Activated naive CD8-positive, alpha-beta T cell treated with anti-CD3 and anti-CD28 coated beads, Interleukin-2, amount 10 ng/mL, durations not matched to agents 7 days and 5 days (primary cell): ENCODE measurements around the gene WDR93. TPM values are rescaled to one million over a fixed set of nuclear protein-coding genes. Genes with fewer than 3 reads are reported as not detected.
A peak's percentile ranks its signal among the peaks of the same experiment; 100 is the strongest.

Experiments
- ATAC-seq: fragments of 150-1000 bp; cut with Tn5 transposase; one replicate; pipeline ENCODE4 v1.10.0; 2021; ENCODE audit warnings: low read depth, moderate library complexity
- POLR2A ChIA-PET: fragments of 350-600 bp; sonication (Branson Sonifier 250); formaldehyde crosslinking; loops from one replicate; lab custom pipeline; 2021; ENCODE audit warnings: antibody characterized with exemption; lab: Charles Lee
- DNase-seq: peaks from one replicate; pipeline ENCODE4 v3.0.0; 2021
- H3K27ac Mint-ChIP-seq: one replicate; pipeline ENCODE4 v1.8.0; 2022; ENCODE audit warnings: mild to moderate bottlenecking, mixed read lengths
- H3K27me3 Mint-ChIP-seq: one replicate; pipeline ENCODE4 v1.8.0; 2022; ENCODE audit warnings: mild to moderate bottlenecking, moderate library complexity, mixed read lengths
- H3K36me3 Mint-ChIP-seq: one replicate; pipeline ENCODE4 v1.8.0; 2021; ENCODE audit warnings: mild to moderate bottlenecking, mixed read lengths
- H3K4me1 Mint-ChIP-seq: one replicate; pipeline ENCODE4 v1.8.0; 2021; ENCODE audit warnings: mixed read lengths
- H3K4me3 Mint-ChIP-seq: one replicate; pipeline ENCODE4 v1.8.0; 2022; ENCODE audit warnings: mild to moderate bottlenecking, moderate library complexity, mixed read lengths
- H3K9me3 Mint-ChIP-seq: one replicate; pipeline ENCODE4 v1.8.0; 2021; ENCODE audit warnings: mixed read lengths
- total RNA-seq, 2 experiments: library from RNA; stranded (reverse); gene quantifications; one replicate each; pipeline ENCODE4 v1.2.3, GENCODE V29; 2021

Gene WDR93
- total RNA-seq, 2 experiments from 2014 or later: not detected

DNA sequence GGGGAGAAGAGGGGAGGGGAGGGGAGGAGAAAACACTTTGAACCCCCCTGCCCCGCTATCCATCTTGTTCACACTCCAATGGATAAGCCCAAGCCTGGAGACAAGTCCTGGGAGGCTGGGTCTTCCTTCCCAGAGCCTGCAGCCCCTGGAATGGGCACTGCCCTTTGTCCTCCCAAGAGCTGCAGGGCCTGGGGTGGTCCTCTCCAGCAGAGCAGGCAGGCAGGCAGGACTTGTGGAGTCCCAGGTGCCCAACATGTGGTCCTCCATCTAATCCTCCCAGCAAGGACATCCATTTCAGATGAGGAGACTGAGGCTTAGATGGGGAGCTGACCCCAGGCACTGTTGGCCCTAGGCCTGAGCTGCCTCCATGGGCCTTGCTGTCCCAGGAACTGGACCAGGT is 75.1 kb downstream of the WDR93 start:
- DNase-seq: no peak
- no peaks in the 10 kb centered on the region for H3K36me3 Mint-ChIP-seq
- no peak overlapping the region for H3K27ac Mint-ChIP-seq
- peaks cover 4% of the 10 kb centered on the region for H3K4me1 Mint-ChIP-seq
- no peaks in the 10 kb centered on the region for H3K9me3 Mint-ChIP-seq
- ATAC-seq: no peak
- POLR2A ChIA-PET: no interaction called here
- H3K4me3 Mint-ChIP-seq: no peak overlapping the region
- no peaks in the 10 kb centered on the region for H3K27me3 Mint-ChIP-seq

DNA sequence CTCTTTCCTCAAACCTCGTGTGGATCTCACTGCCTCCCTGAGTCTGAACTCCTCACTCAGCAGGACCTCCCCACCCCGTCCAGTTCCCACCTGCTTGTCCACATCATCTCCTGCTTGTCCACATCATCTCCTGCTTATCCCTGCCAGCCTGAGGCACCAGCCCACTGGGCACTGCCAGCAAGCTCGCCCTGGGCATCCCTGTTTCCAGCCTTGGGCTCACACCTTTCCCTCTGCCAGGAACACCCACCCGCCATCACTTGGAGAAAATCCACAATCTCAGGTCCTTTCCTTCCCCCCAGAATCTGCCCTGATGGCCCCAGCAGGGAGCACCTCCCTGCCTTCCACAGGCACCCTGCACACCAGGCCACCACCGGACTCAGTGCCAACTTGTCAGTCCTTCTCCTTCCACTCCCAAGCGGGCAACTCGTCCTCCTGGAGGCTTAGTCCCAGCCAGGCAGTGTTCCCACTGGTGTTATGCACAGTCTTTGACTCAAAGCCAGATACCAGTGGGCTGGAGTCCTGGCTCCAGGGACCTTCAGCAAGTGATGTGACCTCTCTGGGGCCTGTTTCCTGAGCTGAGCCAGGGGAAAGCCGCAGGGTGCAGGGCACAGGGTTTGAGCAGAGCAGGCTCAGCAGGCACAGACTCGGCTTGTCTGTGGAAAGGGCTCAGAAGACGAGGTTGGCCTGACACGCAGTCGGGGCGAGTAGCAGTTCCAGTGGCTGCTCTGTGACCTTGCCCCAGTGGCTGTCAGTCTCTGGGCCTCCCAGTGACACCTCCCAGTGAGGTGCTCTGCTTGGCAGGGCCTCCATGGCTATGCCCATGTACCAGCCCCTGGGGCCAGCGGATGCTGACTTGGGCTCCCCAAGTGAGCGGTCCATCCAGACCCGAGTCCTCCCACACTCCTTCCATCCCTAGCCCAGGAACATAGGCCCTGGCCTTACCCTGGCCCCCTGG is 76.0 kb downstream of the WDR93 start:
- Mint-ChIP-seq H3K9me3 (no peaks in the 10 kb centered on the region), H3K4me1 (no peaks in the 10 kb centered on the region), H3K4me3 (no peak overlapping the region), H3K36me3 (no peaks in the 10 kb centered on the region), H3K27me3 (peaks cover 4% of the 10 kb centered on the region), H3K27ac (no peak overlapping the region)
- POLR2A ChIA-PET: no interaction called here
- no peak for ATAC-seq
- no peak for DNase-seq

DNA sequence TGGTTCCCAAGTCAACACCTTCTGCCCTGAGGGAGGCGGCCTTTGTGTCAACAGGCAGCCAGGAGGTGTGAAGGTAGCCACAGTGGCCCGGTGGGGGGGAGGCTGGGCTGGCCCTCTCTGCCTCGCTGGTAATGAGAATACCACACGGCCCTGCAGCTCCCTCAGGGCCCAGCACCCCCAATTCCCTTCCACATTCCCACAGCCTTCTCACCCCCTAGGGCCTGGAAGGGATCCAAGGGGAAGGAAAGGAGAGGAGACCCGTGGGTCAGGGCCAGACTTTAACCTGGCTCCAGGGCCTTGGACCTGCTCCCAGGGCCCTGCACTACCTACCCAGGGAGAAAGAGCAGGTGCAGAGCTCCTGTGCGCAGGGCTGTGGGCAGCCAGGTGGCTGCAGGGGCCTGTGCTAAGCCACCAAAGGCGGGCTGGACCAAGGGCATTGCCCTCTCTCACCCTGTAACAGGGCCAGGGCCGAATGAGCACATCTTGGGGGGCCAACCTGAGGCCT is 76.9 kb downstream of the WDR93 start:
- Mint-ChIP-seq H3K27ac (no peak overlapping the region), H3K4me3 (no peak overlapping the region), H3K9me3 (no peaks in the 10 kb centered on the region), H3K27me3 (peaks cover 4% of the 10 kb centered on the region), H3K36me3 (no peaks in the 10 kb centered on the region), H3K4me1 (no peaks in the 10 kb centered on the region)
- ATAC-seq (no peak), DNase-seq (no peak)
- POLR2A ChIA-PET: no interaction called here

DNA sequence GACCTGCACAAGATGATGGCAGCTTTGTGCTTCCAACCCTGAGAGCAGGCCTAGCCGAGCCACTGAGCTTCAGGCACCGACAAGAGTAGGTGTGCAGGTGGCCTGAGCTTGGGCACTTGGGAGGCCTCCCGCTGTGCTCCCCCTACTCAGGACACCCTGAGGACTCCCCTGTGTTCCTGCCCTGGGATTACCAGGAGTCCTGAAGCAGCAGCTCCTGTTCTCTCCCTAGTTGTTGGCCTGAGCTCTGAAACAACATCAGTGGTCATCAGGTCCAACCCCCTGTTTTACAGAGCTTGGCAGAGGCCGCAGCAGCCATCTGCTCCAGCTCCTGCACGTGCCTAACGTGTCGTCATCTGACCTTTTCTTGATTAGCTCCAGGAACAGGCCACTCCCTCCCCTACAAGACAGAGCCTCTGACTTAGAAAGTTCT is 77.5 kb downstream of the WDR93 start:
- H3K27ac Mint-ChIP-seq: no peak overlapping the region
- H3K36me3 Mint-ChIP-seq: no peaks in the 10 kb centered on the region
- no peaks in the 10 kb centered on the region for H3K4me1 Mint-ChIP-seq
- ATAC-seq (no peak), DNase-seq (no peak)
- no peaks in the 10 kb centered on the region for H3K9me3 Mint-ChIP-seq
- H3K4me3 Mint-ChIP-seq: no peak overlapping the region
- H3K27me3 Mint-ChIP-seq: peaks cover 4% of the 10 kb centered on the region
- POLR2A ChIA-PET: no interaction called here

DNA sequence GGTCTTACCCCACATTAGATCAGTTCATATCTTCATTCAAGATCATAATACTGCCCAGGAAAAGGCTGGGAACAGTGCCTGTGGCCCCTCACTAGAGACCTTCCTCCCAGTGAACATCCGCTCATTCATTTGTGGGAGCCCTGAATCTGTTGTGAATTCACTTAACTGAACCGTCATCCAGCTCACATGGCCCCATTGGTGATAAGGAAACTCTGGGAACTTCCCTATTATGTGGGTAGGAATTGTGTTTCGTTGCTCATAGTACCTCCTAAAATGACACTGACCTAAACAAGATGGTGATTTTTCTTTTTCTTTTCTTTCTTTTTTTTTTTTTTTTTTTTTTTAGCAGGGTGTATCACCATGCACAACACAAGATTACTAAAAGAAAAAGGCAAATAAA is 78.8 kb downstream of the WDR93 start:
- Mint-ChIP-seq H3K4me3 (no peak overlapping the region), H3K27ac (no peak overlapping the region), H3K27me3 (peaks cover 8% of the 10 kb centered on the region)

DNA sequence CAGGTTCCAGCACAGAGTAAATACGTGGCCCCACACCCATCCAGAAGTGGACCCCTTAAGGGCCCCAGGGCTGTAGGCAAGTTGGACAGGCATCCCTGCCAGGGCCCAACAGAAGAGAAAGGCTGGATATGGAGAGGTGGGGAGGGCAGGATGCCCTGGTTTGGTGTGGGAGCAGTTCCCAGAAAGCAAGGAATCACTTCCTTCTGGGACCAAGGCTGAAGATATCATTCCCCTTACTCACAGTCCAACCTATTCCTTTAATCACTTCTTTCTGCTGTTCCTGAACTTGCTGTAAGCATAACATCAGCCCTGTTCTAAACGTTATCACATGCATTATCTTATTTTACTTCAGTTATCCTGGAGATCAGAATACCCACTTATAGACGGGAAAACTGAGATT is 79.4 kb downstream of the WDR93 start:
- no peaks in the 10 kb centered on the region for H3K36me3 Mint-ChIP-seq
- H3K27me3 Mint-ChIP-seq: peaks cover 8% of the 10 kb centered on the region
- DNase-seq (no peak), ATAC-seq (no peak)
- POLR2A ChIA-PET: no interaction called here
- no peak overlapping the region for H3K4me3 Mint-ChIP-seq
- H3K27ac Mint-ChIP-seq: no peak overlapping the region
- H3K9me3 Mint-ChIP-seq: no peaks in the 10 kb centered on the region
- H3K4me1 Mint-ChIP-seq: no peaks in the 10 kb centered on the region

More for the DNA sequence above, 78.8 kb downstream of the WDR93 start:
- Mint-ChIP-seq H3K4me1 (no peaks in the 10 kb centered on the region), H3K9me3 (no peaks in the 10 kb centered on the region), H3K36me3 (no peaks in the 10 kb centered on the region)
- no peak for ATAC-seq
- no peak for DNase-seq
- POLR2A ChIA-PET: no interaction called here

DNA sequence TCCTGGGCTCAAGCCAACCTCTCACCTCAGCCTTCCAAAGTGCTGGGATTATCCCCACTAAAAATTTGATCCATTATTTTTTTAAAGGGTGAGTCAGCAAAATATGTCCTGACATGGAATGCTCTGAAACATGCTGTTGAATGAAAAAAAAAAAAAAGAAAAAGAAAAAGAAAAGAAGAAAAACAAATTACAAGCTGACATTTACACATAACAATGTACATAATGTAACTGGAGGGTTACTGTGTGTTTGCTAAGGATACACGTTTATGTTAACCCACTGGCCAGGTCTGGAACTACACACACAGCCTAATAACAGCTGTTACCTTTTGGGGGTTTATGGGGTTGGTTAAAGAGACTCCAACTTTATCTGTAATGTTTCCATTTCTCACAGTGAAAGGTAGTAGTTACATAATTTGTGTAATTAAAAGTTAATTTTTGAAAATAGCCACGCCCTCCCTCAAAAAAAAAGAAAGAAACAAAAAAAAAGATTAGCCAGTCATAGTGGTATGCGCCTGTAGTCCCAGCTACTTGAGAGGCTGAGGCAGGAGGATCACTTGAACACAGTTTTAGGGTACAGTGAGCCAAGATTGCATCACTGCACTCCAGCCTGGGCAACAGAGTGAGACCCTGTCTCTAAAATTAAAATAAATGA is 82.4 kb downstream of the WDR93 start:
- Mint-ChIP-seq H3K9me3 (no peaks in the 10 kb centered on the region), H3K4me1 (no peaks in the 10 kb centered on the region), H3K4me3 (no peak overlapping the region), H3K27me3 (peaks cover 17% of the 10 kb centered on the region), H3K27ac (no peak overlapping the region), H3K36me3 (no peaks in the 10 kb centered on the region)
- POLR2A ChIA-PET: interaction anchor here (0.7 kb wide), 1 partner anchor 1474 kb away, joined by 3 read pairs; no protein-coding TSS in a partner anchor
- no peak for DNase-seq
- ATAC-seq: peak; percentile 34

DNA sequence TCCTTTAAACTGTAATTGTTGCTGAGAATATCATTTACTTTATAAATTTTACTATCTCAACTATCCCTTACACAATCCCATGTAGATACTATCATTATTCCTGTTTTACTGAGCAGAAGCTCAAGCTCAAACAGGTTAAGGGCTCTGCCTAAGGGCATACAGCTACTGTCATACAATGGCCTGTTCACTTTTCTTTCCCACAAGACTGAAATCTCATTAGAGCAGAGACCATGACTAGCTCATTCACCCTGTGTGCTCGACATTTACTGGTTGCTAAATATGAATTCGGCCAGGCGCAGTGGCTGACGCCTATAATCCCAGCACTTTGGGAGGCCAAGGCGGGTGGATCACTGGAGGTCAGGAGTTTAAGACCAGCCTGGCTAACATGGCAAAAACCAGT is 83.9 kb downstream of the WDR93 start:
- POLR2A ChIA-PET: no interaction called here
- H3K4me3 Mint-ChIP-seq: no peak overlapping the region
- no peaks in the 10 kb centered on the region for H3K4me1 Mint-ChIP-seq
- ATAC-seq: no peak
- H3K9me3 Mint-ChIP-seq: no peaks in the 10 kb centered on the region
- H3K27ac Mint-ChIP-seq: no peak overlapping the region
- DNase-seq: no peak
- no peaks in the 10 kb centered on the region for H3K36me3 Mint-ChIP-seq
- peaks cover 22% of the 10 kb centered on the region for H3K27me3 Mint-ChIP-seq

DNA sequence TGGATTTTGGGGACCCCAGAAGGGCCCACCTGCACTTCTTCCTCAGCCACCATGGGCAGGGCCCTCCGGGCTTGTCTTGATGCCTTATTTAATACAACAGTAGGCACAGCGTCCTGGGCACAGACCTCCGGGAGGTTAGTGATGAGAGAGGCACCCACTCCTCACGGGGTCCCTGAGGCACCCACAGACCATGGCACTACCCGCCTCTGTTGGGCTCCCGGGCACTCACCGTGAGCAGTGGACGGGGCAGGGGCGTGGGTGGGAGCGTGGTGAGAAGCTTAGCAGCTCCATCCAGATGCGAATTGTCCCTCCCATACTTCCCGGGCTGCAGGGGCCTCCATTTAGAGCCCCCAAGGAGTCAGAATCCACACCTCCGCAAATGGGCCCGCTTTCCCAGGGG is 85.2 kb downstream of the WDR93 start:
- Mint-ChIP-seq H3K9me3 (no peaks in the 10 kb centered on the region), H3K4me3 (no peak overlapping the region), H3K36me3 (no peaks in the 10 kb centered on the region), H3K4me1 (peaks cover 4% of the 10 kb centered on the region), H3K27me3 (peaks cover 27% of the 10 kb centered on the region), H3K27ac (no peak overlapping the region)
- ATAC-seq: no peak
- POLR2A ChIA-PET: no interaction called here
- DNase-seq: no peak

DNA sequence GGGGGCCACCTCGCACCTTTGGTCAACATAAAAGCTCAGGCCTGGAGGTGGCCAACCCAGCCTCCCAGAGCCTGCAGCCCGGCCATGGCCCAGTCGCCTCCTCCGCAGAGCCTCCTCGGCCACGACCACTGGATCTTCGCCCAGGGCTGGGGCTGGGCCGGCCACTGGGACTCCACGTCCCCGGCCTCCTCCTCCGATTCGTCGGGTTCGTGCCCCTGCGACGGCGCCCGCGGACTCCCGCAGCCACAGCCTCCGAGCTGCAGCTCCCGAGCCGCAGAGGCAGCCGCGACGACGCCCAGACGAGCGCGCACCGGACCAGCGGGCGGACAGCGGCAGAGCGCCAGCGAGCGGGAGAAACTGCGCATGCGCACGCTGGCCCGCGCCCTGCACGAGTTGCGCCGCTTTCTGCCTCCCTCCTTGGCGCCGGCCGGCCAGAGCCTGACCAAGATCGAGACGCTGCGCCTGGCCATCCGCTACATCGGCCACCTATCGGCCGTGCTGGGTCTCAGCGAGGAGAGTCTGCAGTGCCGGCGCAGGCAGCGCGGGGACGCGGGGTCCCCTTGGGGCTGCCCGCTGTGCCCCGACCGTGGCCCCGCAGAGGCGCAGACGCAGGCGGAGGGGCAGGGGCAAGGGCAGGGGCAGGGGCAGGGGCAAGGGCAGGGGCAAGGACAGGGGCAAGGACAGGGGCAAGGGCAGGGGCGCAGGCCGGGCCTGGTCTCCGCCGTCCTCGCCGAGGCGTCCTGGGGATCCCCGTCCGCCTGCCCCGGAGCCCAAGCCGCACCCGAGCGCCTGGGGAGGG is 85.9 kb downstream of the WDR93 start, which contains the start of gene MESP2:
MESP2 (plus strand) TSS at position 59 of the 799 bp plus-strand sequence; CDS start at position 85, 26 bp downstream.
- Mint-ChIP-seq H3K27me3 (peaks cover 23% of the 10 kb centered on the region), H3K27ac (no peak within 1 kb of the TSS), H3K9me3 (no peaks in the 10 kb centered on the region), H3K36me3 (no peaks in the 10 kb centered on the region), H3K4me1 (peaks cover 6% of the 10 kb centered on the region), H3K4me3 (peak within 1 kb of the TSS; percentile 55)
- DNase-seq (peak; percentile 74), ATAC-seq (peak; percentile 70)
- POLR2A ChIA-PET: no interaction called here

DNA sequence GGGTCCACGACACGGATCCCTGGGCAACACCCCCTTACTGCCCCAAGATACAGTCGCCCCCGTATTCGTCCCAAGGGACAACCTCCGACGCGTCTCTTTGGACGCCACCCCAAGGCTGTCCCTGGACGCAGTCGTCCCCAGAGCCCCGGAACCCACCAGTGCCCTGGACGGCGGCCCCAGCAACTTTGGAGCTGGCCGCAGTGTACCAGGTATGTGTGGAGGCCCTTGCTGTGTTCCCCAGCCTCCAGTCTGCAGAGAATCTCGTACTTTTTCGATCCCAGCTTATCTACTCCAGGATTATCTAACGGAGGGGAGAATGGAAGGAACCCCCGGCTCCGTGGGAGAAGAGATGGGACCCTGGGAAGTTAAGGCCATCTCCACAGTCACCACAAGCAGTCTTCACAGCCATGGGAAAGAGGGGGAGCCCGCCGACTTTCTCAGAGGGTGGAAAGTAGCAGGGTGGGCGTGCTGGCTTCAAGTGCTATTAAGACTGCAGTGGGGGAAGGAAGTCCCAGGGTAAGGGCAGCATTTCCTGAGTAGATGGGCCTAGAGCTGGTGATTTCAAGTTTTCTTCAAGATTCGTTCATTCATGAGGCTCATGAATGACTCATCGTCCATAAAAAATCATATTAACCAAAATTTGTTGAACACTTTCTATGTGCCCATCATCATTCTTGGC is 86.6 kb downstream of the WDR93 start:
- H3K36me3 Mint-ChIP-seq: no peaks in the 10 kb centered on the region
- H3K27me3 Mint-ChIP-seq: peaks cover 23% of the 10 kb centered on the region
- ATAC-seq (no peak), DNase-seq (no peak)
- no peak overlapping the region for H3K27ac Mint-ChIP-seq
- POLR2A ChIA-PET: no interaction called here
- H3K4me3 Mint-ChIP-seq: peak overlapping the region; percentile 32
- peaks cover 6% of the 10 kb centered on the region for H3K4me1 Mint-ChIP-seq
- H3K9me3 Mint-ChIP-seq: no peaks in the 10 kb centered on the region

DNA sequence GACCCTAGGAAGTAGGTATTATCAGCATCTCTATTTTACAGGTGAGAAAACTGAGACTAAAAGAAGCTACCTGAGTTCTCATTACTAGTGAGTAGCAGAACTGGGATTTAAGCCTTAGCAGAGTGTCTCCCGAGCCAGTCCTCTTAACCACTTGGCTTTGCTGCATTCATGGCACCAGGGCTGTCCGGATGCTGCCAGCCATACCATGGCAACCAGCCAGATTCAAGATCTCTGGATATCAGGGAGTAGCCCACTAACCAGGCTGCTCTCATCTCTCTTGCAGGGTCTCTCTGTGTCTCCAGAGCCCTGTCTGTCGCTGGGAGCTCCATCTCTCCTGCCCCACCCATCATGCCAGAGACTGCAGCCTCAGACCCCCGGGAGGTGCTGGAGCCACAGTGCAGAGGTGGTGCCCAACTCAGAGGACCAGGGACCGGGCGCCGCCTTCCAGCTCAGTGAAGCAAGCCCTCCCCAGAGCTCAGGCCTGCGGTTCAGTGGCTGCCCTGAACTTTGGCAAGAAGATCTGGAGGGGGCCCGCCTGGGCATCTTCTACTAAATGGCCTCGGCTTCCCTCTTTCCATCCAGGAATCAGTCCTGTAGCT is 87.3 kb downstream of the WDR93 start:
- Mint-ChIP-seq H3K27ac (no peak overlapping the region), H3K36me3 (no peaks in the 10 kb centered on the region), H3K4me1 (peaks cover 6% of the 10 kb centered on the region), H3K9me3 (no peaks in the 10 kb centered on the region), H3K27me3 (peaks cover 23% of the 10 kb centered on the region), H3K4me3 (no peak overlapping the region)
- no peak for DNase-seq
- POLR2A ChIA-PET: no interaction called here
- ATAC-seq: no peak
